Measurements from ENCODE around the gene ARHGEF3. TPM values are rescaled to one million over a fixed set of nuclear protein-coding genes. Genes with fewer than 3 reads are reported as not detected.

The ARHGEF3 gene
- total RNA-seq, 1 donor from 2014 or later = 44.5 TPM

GRCh38 chr3:56796202-56796601, 5.5 kb downstream of the ARHGEF3 start:
- DNase-seq (ENCODE audit: low spot score) = no peak

GRCh38 chr3:56795829-56796185, 5.9 kb downstream of the ARHGEF3 start:
- no peak for DNase-seq (ENCODE audit: low spot score)

GRCh38 chr3:56795097-56795828, 6.5 kb downstream of the ARHGEF3 start:
- DNase-seq (ENCODE audit: low spot score) = no peak

GRCh38 chr3:56792193-56792592, 9.6 kb downstream of the ARHGEF3 start:
- no peak for DNase-seq (ENCODE audit: low spot score)

GRCh38 chr3:56790016-56790821, 11.5 kb downstream of the ARHGEF3 start:
- no peak for DNase-seq (ENCODE audit: low spot score)

- no peak for DNase-seq (ENCODE audit: low spot score)
These were observed 12.7 kb downstream of the ARHGEF3 start for GRCh38 chr3:56789076-56789475.

- DNase-seq (ENCODE audit: low spot score) = no peak
These were observed 13.2 kb downstream of the ARHGEF3 start for GRCh38 chr3:56788521-56788920.

- no peak for DNase-seq (ENCODE audit: low spot score)
These were observed 13.9 kb downstream of the ARHGEF3 start for GRCh38 chr3:56787784-56788256.

- DNase-seq (ENCODE audit: low spot score) = no peak
These were observed 14.4 kb downstream of the ARHGEF3 start for GRCh38 chr3:56787258-56787775.

GRCh38 chr3:56785499-56785898, 16.2 kb downstream of the ARHGEF3 start:
- DNase-seq (ENCODE audit: low spot score) = no peak

GRCh38 chr3:56784448-56785001, 17.2 kb downstream of the ARHGEF3 start:
- no peak for DNase-seq (ENCODE audit: low spot score)

GRCh38 chr3:56783644-56784447, 17.9 kb downstream of the ARHGEF3 start:
- peak; percentile 72 for DNase-seq (ENCODE audit: low spot score)

- no peak for DNase-seq (ENCODE audit: low spot score)
These were observed 18.8 kb downstream of the ARHGEF3 start for GRCh38 chr3:56782906-56783305.

- DNase-seq (ENCODE audit: low spot score) = no peak
These were observed 19.5 kb downstream of the ARHGEF3 start for GRCh38 chr3:56782215-56782614.

- DNase-seq (ENCODE audit: low spot score) = no peak
These were observed 20.0 kb downstream of the ARHGEF3 start for GRCh38 chr3:56781762-56782161.

- DNase-seq (ENCODE audit: low spot score) = no peak
These were observed 20.8 kb downstream of the ARHGEF3 start for GRCh38 chr3:56780936-56781335.

GRCh38 chr3:56778893-56779292, 22.9 kb downstream of the ARHGEF3 start:
- DNase-seq (ENCODE audit: low spot score) = no peak

- DNase-seq (ENCODE audit: low spot score) = no peak
These were observed 25.2 kb downstream of the ARHGEF3 start for GRCh38 chr3:56776556-56776950.

GRCh38 chr3:56775838-56776555, 25.8 kb downstream of the ARHGEF3 start:
- no peak for DNase-seq (ENCODE audit: low spot score)

GRCh38 chr3:56775445-56775837, 26.3 kb downstream of the ARHGEF3 start:
- no peak for DNase-seq (ENCODE audit: low spot score)

GRCh38 chr3:56773986-56774385, 27.8 kb downstream of the ARHGEF3 start:
- no peak for DNase-seq (ENCODE audit: low spot score)

Data from mucosa of gallbladder (tissue), 1 donor.